H9 (cell line): ENCODE data around the gene PPP1CC. TPM values are rescaled to one million over a fixed set of nuclear protein-coding genes. Genes with fewer than 3 reads are reported as not detected.

Source experiments
- DNase-seq: peaks from one replicate; pipeline ENCODE4 v3.0.0-alpha.2; 2017
- H2AFZ ChIP-seq: one replicate; pipeline ENCODE4 v1.6.1; 2013; ENCODE audit warnings: mild to moderate bottlenecking, low read length, control low read depth, moderate library complexity
- H2AK5ac ChIP-seq: 2 replicates; pipeline ENCODE4 v1.6.1; 2013; ENCODE audit warnings: low read length, control low read depth, mixed read lengths; ENCODE audit not compliant: insufficient read length
- H2BK120ac ChIP-seq: one replicate; pipeline ENCODE4 v1.6.1; 2013; ENCODE audit warnings: low read depth, mild to moderate bottlenecking, low read length, control low read depth, inconsistent platforms; ENCODE audit not compliant: poor library complexity, severe bottlenecking
- H2BK12ac ChIP-seq: 2 replicates; pipeline ENCODE4 v1.6.1; 2013; ENCODE audit warnings: low read length, control low read depth, mixed read lengths, low read depth; ENCODE audit not compliant: insufficient read length
- H2BK15ac ChIP-seq: 2 replicates; pipeline ENCODE4 v1.6.1; 2013; ENCODE audit warnings: low read depth, low read length, control low read depth
- H2BK20ac ChIP-seq: one replicate; pipeline ENCODE4 v1.6.1; 2013; ENCODE audit warnings: low read depth, mild to moderate bottlenecking, low read length, control low read depth, inconsistent platforms; ENCODE audit not compliant: poor library complexity, severe bottlenecking
- H2BK5ac ChIP-seq: 2 replicates; pipeline ENCODE4 v1.6.1; 2013; ENCODE audit warnings: low read length, control low read depth, mixed read lengths; ENCODE audit not compliant: insufficient read length
- H3K14ac ChIP-seq: 2 replicates; pipeline ENCODE4 v1.6.1; 2013; ENCODE audit warnings: low read length, control low read depth; ENCODE audit not compliant: insufficient read depth
- H3K18ac ChIP-seq: 2 replicates; pipeline ENCODE4 v1.6.1; 2013; ENCODE audit warnings: low read depth, mild to moderate bottlenecking, mixed read lengths, low read length, control low read depth; ENCODE audit not compliant: insufficient read length
- H3K23ac ChIP-seq: 2 replicates; pipeline ENCODE4 v1.6.1; 2013; ENCODE audit warnings: low read length, control low read depth, mixed read lengths, low read depth; ENCODE audit not compliant: insufficient read length
- H3K23me2 ChIP-seq: 2 replicates; pipeline ENCODE4 v1.6.1; 2013; ENCODE audit warnings: low read depth, mild to moderate bottlenecking, mixed read lengths, low read length, control low read depth; ENCODE audit not compliant: insufficient read length, poor library complexity, severe bottlenecking
- H3K27ac ChIP-seq: 2 replicates; pipeline ENCODE4 v1.5.1; 2013; ENCODE audit warnings: low read length, control low read depth, mixed read lengths, low read depth; ENCODE audit not compliant: insufficient read length
- H3K27me3 ChIP-seq: 2 replicates; pipeline ENCODE4 v1.6.1; 2013; ENCODE audit warnings: low read length, control low read depth, inconsistent platforms; ENCODE audit not compliant: insufficient read depth
- H3K4ac ChIP-seq: 2 replicates; pipeline ENCODE4 v1.6.1; 2013; ENCODE audit warnings: low read depth, mild to moderate bottlenecking, control low read depth, inconsistent platforms, low read length, moderate library complexity
- H3K4me1 ChIP-seq: 2 replicates; pipeline ENCODE4 v1.6.1; 2013; ENCODE audit warnings: low read length, control low read depth, inconsistent platforms; ENCODE audit not compliant: insufficient read depth
- H3K4me2 ChIP-seq: 2 replicates; pipeline ENCODE4 v1.6.1; 2013; ENCODE audit warnings: low read length, control low read depth, mixed read lengths; ENCODE audit not compliant: insufficient read length, insufficient read depth
- H3K56ac ChIP-seq: 2 replicates; pipeline ENCODE4 v1.6.1; 2013; ENCODE audit warnings: low read depth, mild to moderate bottlenecking, mixed read lengths, low read length, control low read depth; ENCODE audit not compliant: insufficient read length
- H3K79me1 ChIP-seq: 2 replicates; pipeline ENCODE4 v1.6.1; 2013; ENCODE audit warnings: low read depth, mild to moderate bottlenecking, moderate library complexity, low read length, control low read depth, inconsistent platforms; ENCODE audit not compliant: insufficient read depth, poor library complexity, severe bottlenecking
- H3K79me2 ChIP-seq: 2 replicates; pipeline ENCODE4 v1.6.1; 2013; ENCODE audit warnings: low read length, control low read depth, inconsistent platforms; ENCODE audit not compliant: insufficient read depth
- H3K9ac ChIP-seq: 2 replicates; pipeline ENCODE4 v1.6.1; 2013; ENCODE audit warnings: low read length, control low read depth, mixed read lengths; ENCODE audit not compliant: insufficient read length; ENCODE audit errors: extremely low read depth
- H3K9me3 ChIP-seq: one replicate; pipeline ENCODE4 v1.6.1; 2013; ENCODE audit warnings: low read depth, low read length, inconsistent platforms; ENCODE audit not compliant: control insufficient read depth
- H3T11ph ChIP-seq: one replicate; pipeline ENCODE4 v1.6.1; 2013; ENCODE audit warnings: mild to moderate bottlenecking, low read length, control low read depth, inconsistent platforms
- H4K20me1 ChIP-seq: one replicate; pipeline ENCODE4 v1.6.1; 2013; ENCODE audit not compliant: control insufficient read depth, insufficient read length, insufficient read depth
- H4K5ac ChIP-seq: 2 replicates; pipeline ENCODE4 v1.6.1; 2013; ENCODE audit warnings: low read depth, mild to moderate bottlenecking, mixed read lengths, low read length, control low read depth; ENCODE audit not compliant: insufficient read length
- H4K8ac ChIP-seq: replicated peaks from 2 replicates; pipeline ENCODE4 v1.6.1; 2013; ENCODE audit warnings: low read length, control low read depth, mixed read lengths, low read depth; ENCODE audit not compliant: insufficient read length
- H4K91ac ChIP-seq: 2 replicates; pipeline ENCODE4 v1.6.1; 2013; ENCODE audit warnings: low read depth, mild to moderate bottlenecking, moderate library complexity, mixed read lengths, low read length, control low read depth; ENCODE audit not compliant: insufficient read length
- H3K27ac Mint-ChIP-seq, 3 experiments: 2 replicates in 2 of 3; 3 replicates in 1 of 3; pipeline ENCODE4 v1.8.0; 2020 to 2021; ENCODE audit warnings: mixed read lengths in 3 of 3, mild to moderate bottlenecking in 1 of 3, moderate library complexity in 1 of 3
- H3K27me3 Mint-ChIP-seq: 2 replicates; pipeline ENCODE4 v1.8.0; 2021; ENCODE audit warnings: low read depth, mild to moderate bottlenecking, moderate library complexity, mixed read lengths
- H3K36me3 Mint-ChIP-seq, 3 experiments: 2 replicates in 2 of 3; 3 replicates in 1 of 3; pipeline ENCODE4 v1.8.0; 2020 to 2021; ENCODE audit warnings: low read depth in 3 of 3, mixed read lengths in 3 of 3; ENCODE audit not compliant: insufficient read depth in 1 of 3
- H3K4me1 Mint-ChIP-seq, 2 experiments: 2 replicates each; pipeline ENCODE4 v1.8.0; 2020; ENCODE audit warnings: mixed read lengths in 2 of 2
- H3K4me3 Mint-ChIP-seq, 2 experiments: 2 replicates in 1 of 2; 3 replicates in 1 of 2; pipeline ENCODE4 v1.8.0; 2020 to 2021; ENCODE audit warnings: mild to moderate bottlenecking in 2 of 2, mixed read lengths in 2 of 2, moderate library complexity in 1 of 2
- H3K9me3 Mint-ChIP-seq, 2 experiments: 2 replicates in 1 of 2; 3 replicates in 1 of 2; pipeline ENCODE4 v1.8.0; 2020; ENCODE audit warnings: mild to moderate bottlenecking in 2 of 2, mixed read lengths in 2 of 2, moderate library complexity in 1 of 2
- CTCF ChIP-seq: fragments of 200-600 bp; sonication (generic); conservative IDR thresholded peaks from 3 replicates; pipeline ENCODE4 v1.8.0; 2021; ENCODE audit warnings: antibody characterized with exemption, mild to moderate bottlenecking
- WGBS: extraction: QIAGEN DNeasy Blood & Tissue Kit; methylation state at CpG from one replicate; pipeline ENCODE4 v1.1.7; 2013; ENCODE audit warnings: missing lambda C conversion rate, low lambda C conversion rate, mixed read lengths; ENCODE audit not compliant: insufficient read length; ENCODE audit errors: extremely low coverage; 5-methylcytosine and 5-hydroxymethylcytosine counted together
- total RNA-seq: library from RNA; stranded (reverse); gene quantifications from 2 replicates; pipeline ENCODE4 v1.2.1, GENCODE V29; 2021

PPP1CC gene
- total RNA-seq, 1 experiment from 2014 or later = 286 TPM

- Histone ChIP-seq H4K5ac (no peak overlapping the region), H3K9ac (no peak overlapping the region), H3K27ac (no peak overlapping the region), H2BK20ac (no peak overlapping the region), H3K56ac (no peak overlapping the region), H3K4ac (no peak overlapping the region), H3K4me2 (no peak overlapping the region), H3K9me3 (no peaks in the 10 kb centered on the region), H3K23me2 (no peaks in the 10 kb centered on the region), H3K27me3 (no peaks in the 10 kb centered on the region), H2AK5ac (no peak overlapping the region), H3K79me1 (no peaks in the 10 kb centered on the region), H2BK15ac (no peak overlapping the region), H3K4me1 (no peaks in the 10 kb centered on the region), H4K91ac (no peak overlapping the region), H4K20me1 (no peaks in the 10 kb centered on the region), H3K18ac (no peak overlapping the region), H3K79me2 (no peaks in the 10 kb centered on the region), H3T11ph (no peak overlapping the region), H2BK12ac (no peak overlapping the region), H2BK5ac (no peak overlapping the region), H4K8ac (no peak overlapping the region), H2AFZ (no peak overlapping the region), H3K14ac (no peak overlapping the region), H3K23ac (no peak overlapping the region), H2BK120ac (no peak overlapping the region)
- WGBS = no CpG with 5 or more reads among the region's 4 CpGs
- Mint-ChIP-seq H3K36me3 (no peaks in the 10 kb centered on the region), H3K4me3 (no peak overlapping the region), H3K27ac (peak overlapping the region in 1 of 3 experiments; percentile 33; a peak in 2 of 7 replicates), H3K9me3 (no peaks in the 10 kb centered on the region), H3K27me3 (peaks cover 9% of the 10 kb centered on the region), H3K4me1 (peaks cover 7 to 20% of the 10 kb centered on the region in 2 experiments)
- peak; percentile 41 for DNase-seq
- no peak for TF ChIP-seq CTCF
These were observed 39.4 kb upstream of the PPP1CC start for GRCh38 chr12:110782094-110782493.
